ENCODE measurements around the gene FAF1. TPM values are rescaled to one million over a fixed set of nuclear protein-coding genes. Genes with fewer than 3 reads are reported as not detected.

Gene FAF1
- total and polyA plus RNA-seq, 2 donors (not counting 3 experiments of a cell fraction or from before 2014, with no cell fraction given) = 9.0 to 57.6 TPM

DNA sequence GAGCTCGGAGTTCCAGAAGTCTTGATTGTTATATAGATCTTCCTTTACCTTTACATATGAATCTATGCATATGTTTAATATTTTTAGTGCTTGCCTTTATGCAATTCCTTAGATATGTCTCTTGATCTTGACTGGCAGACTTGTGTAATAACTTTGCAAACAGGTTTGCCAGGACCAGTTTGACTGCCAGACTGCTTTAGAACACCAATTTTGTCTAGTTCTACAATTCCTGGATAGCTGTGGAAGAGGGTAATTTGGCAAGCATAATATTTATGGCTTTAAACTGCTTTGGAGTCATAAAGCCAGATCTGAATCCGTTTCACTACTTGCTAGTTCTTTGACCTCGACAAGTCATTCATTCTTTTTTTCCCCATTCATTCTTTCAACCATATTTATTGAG is 250.0 kb downstream of the FAF1 start:
- Histone ChIP-seq H3K4me1 (ENCODE audit: control insufficient read depth, extremely low read depth, insufficient read depth, low read length) (no peaks in the 10 kb centered on the region), H3K9me3 (replicated peaks; ENCODE audit: control insufficient read depth, insufficient read depth, low read length) (no peaks in the 10 kb centered on the region), H3K9me1 (replicated peaks; ENCODE audit: control insufficient read depth, extremely low read depth, insufficient read depth, low read length) (no peaks in the 10 kb centered on the region), H3K9ac (replicated peaks; ENCODE audit: extremely low read depth, insufficient read depth, low read length) (no peak overlapping the region), H3K36me3 (ENCODE audit: control insufficient read depth in 2 of 2, extremely low read depth in 1 of 2, insufficient read depth in 2 of 2, low read length in 2 of 2) (no peaks in the 10 kb centered on the region), H3K27ac (ENCODE audit: insufficient read depth, low read depth, low read length) (no peak overlapping the region), H4K20me1 (replicated peaks; ENCODE audit: control insufficient read depth, extremely low read depth, insufficient read depth, low read length) (no peaks in the 10 kb centered on the region), H3K27me3 (ENCODE audit: control insufficient read depth in 2 of 2, insufficient read depth in 2 of 2, low read length in 2 of 2) (no peaks in the 10 kb centered on the region), H3K79me2 (ENCODE audit: control insufficient read depth, insufficient read depth, low read length) (no peaks in the 10 kb centered on the region), H2AFZ (ENCODE audit: low read depth, low read length) (no peak overlapping the region), H3K4me3 (replicated peaks in 1 of 3; ENCODE audit: insufficient read depth in 1 of 3, low read depth in 1 of 3, low read length in 3 of 3) (no peak overlapping the region), H3K4me2 (ENCODE audit: insufficient read depth, low read length) (no peak overlapping the region)
- ChIA-PET CTCF (interaction anchor here (1.6 kb wide), 1 partner anchor 9 kb away, joined by 3 read pairs; no protein-coding TSS in a partner anchor), POLR2A (no interaction called here)
- BruUV-seq (replicated peaks) = no TSS peak
- dilution Hi-C loops (cut with MboI; ENCODE audit: extremely low pct_ligation_motif_present, low sequenced_read_pairs) (no loop called here), intact Hi-C loops (cut with micrococcal nuclease) (no loop called here)
- FAIRE-seq (no peak), DNase-seq (ENCODE audit: low read depth, low spot score) (no peak)
- TF ChIP-seq JUN (IDR thresholded peaks at IDR 0.05; ENCODE audit: borderline replicate concordance, insufficient read depth, insufficient read length, low read depth) (no peak), GATA2 (IDR thresholded peaks at IDR 0.05; ENCODE audit: insufficient read depth, insufficient read length, low read depth, low read length) (no peak), EZH2 (IDR thresholded peaks at IDR 0.05; ENCODE audit: borderline replicate concordance, low read depth, low read length, severe bottlenecking) (no peak), POLR2AphosphoS5 (IDR thresholded peaks at IDR 0.05; ENCODE audit: insufficient read depth, low read depth, low read length) (no peak), MYC (IDR thresholded peaks at IDR 0.05; ENCODE audit: low read depth, low read length) (no peak), POLR2A (IDR thresholded peaks at IDR 0.05; ENCODE audit: low read depth, low read length) (no peak), FOS (IDR thresholded peaks at IDR 0.05; ENCODE audit: borderline replicate concordance, insufficient read depth, low read length) (no peak)
- TF ChIP-seq, protein P1, sequence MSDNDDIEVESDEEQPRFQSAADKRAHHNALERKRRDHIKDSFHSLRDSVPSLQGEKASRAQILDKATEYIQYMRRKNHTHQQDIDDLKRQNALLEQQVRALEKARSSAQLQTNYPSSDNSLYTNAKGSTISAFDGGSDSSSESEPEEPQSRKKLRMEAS (IDR thresholded peaks at IDR 0.05; ENCODE audit: insufficient read depth, insufficient read length) = no peak
- TF ChIP-seq, protein P2, sequence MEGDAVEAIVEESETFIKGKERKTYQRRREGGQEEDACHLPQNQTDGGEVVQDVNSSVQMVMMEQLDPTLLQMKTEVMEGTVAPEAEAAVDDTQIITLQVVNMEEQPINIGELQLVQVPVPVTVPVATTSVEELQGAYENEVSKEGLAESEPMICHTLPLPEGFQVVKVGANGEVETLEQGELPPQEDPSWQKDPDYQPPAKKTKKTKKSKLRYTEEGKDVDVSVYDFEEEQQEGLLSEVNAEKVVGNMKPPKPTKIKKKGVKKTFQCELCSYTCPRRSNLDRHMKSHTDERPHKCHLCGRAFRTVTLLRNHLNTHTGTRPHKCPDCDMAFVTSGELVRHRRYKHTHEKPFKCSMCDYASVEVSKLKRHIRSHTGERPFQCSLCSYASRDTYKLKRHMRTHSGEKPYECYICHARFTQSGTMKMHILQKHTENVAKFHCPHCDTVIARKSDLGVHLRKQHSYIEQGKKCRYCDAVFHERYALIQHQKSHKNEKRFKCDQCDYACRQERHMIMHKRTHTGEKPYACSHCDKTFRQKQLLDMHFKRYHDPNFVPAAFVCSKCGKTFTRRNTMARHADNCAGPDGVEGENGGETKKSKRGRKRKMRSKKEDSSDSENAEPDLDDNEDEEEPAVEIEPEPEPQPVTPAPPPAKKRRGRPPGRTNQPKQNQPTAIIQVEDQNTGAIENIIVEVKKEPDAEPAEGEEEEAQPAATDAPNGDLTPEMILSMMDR (IDR thresholded peaks at IDR 0.05; ENCODE audit: extremely low read depth in 1 of 2, insufficient read depth in 1 of 2, low read depth in 1 of 2, low read length in 2 of 2) = no peak
